ENCODE measurements around the gene DXO. TPM values are rescaled to one million over a fixed set of nuclear protein-coding genes. Genes with fewer than 3 reads are reported as not detected.
"Not testable (repeated sequence)": the region's sequence is repeated elsewhere in the genome, so short reads cannot be mapped to it uniquely, and the experiment has no call there.

DXO gene
- polyA plus RNA-seq, 3 donors = 25.7 to 26.8 (median 26.0) TPM

- not testable (repeated sequence) for DNase-seq (ENCODE audit: low read depth in 3 of 3, low spot score in 2 of 3)
These were observed 39.8 kb downstream of the DXO start for GRCh38 chr6:31932137-31932536.

GRCh38 chr6:31930962-31931361 is 41.0 kb downstream of the DXO start:
- DNase-seq (ENCODE audit: low read depth in 3 of 3, low spot score in 2 of 3) = no peak

- DNase-seq (ENCODE audit: low read depth in 3 of 3, low spot score in 2 of 3) = no peak
These were observed 43.3 kb downstream of the DXO start for GRCh38 chr6:31928672-31928939.

- DNase-seq (ENCODE audit: low read depth in 3 of 3, low spot score in 2 of 3) = no peak
These were observed 43.9 kb downstream of the DXO start for GRCh38 chr6:31927863-31928671.

- no peak for DNase-seq (ENCODE audit: low read depth in 3 of 3, low spot score in 2 of 3)
These were observed 44.6 kb downstream of the DXO start, which contains the start of gene C2 for GRCh38 chr6:31927242-31927862. TSS of gene C2 (plus strand) at chr6:31927717. CDS start at chr6:31927753, 36 bp downstream.

- no peak for DNase-seq (ENCODE audit: low read depth in 3 of 3, low spot score in 2 of 3)
These were observed 49.0 kb downstream of the DXO start for GRCh38 chr6:31922942-31923341.

- DNase-seq (ENCODE audit: low read depth in 3 of 3, low spot score in 2 of 3) = no peak
These were observed 51.1 kb downstream of the DXO start for GRCh38 chr6:31920811-31921210.

Other genes starting within 250 kb of the DXO start
- gene MPIG6B, start 248.8 kb downstream of the DXO start, polyA plus RNA-seq (ENCODE audit: insufficient read length in 3 of 3) = 1 to 10 TPM; 1.1 to 2.3 (median 1.4) TPM
- 100 to 1,000 TPM; 157 to 166 (median 162) TPM for gene DDAH2, start 242.8 kb downstream of the DXO start, polyA plus RNA-seq (ENCODE audit: insufficient read length in 3 of 3)
- 100 to 1,000 TPM; 313 to 334 (median 325) TPM for gene CLIC1, start 235.6 kb downstream of the DXO start, polyA plus RNA-seq (ENCODE audit: insufficient read length in 3 of 3)
- gene MSH5, start 232.1 kb downstream of the DXO start, polyA plus RNA-seq (ENCODE audit: insufficient read length in 3 of 3) = 10 to 100 TPM; 13.8 to 16.7 (median 15.3) TPM
- 1 to 10 TPM; 2.1 to 7.4 (median 6.0) TPM for gene SAPCD1, start 209.5 kb downstream of the DXO start, polyA plus RNA-seq (ENCODE audit: insufficient read length in 3 of 3)
- 1 to 10 TPM; 6.8 to 9.4 (median 8.5) TPM for gene VWA7, start 194.8 kb downstream of the DXO start, polyA plus RNA-seq (ENCODE audit: insufficient read length in 3 of 3)
- gene VARS1, start 176.4 kb downstream of the DXO start, polyA plus RNA-seq (ENCODE audit: insufficient read length in 3 of 3) = 10 to 100 TPM; 57.2 to 59.4 (median 58.1) TPM
- gene LSM2, start 165.2 kb downstream of the DXO start, polyA plus RNA-seq (ENCODE audit: insufficient read length in 3 of 3) = 10 to 100 TPM; 86.8 to 93.1 (median 87.3) TPM
- gene HSPA1L, start 156.9 kb downstream of the DXO start, polyA plus RNA-seq (ENCODE audit: insufficient read length in 3 of 3) = 1 to 10 TPM; 4.1 to 4.3 (median 4.3) TPM
- gene HSPA1A, start 156.6 kb downstream of the DXO start, polyA plus RNA-seq (ENCODE audit: insufficient read length in 3 of 3) = 100 to 1,000 TPM in 1 of 3 donors, 10 to 100 TPM in 2; 83.5 to 115 (median 87.1) TPM
- gene HSPA1B, start 144.4 kb downstream of the DXO start, polyA plus RNA-seq (ENCODE audit: insufficient read length in 3 of 3) = 100 to 1,000 TPM; 112 to 164 (median 134) TPM
- 10 to 100 TPM; 69.0 to 89.7 (median 77.5) TPM for gene NEU1, start 109.3 kb downstream of the DXO start, polyA plus RNA-seq (ENCODE audit: insufficient read length in 3 of 3)
- 10 to 100 TPM; 34.7 to 45.8 (median 43.8) TPM for gene SLC44A4, start 93.1 kb downstream of the DXO start, polyA plus RNA-seq (ENCODE audit: insufficient read length in 3 of 3)
- gene EHMT2, start 74.4 kb downstream of the DXO start, polyA plus RNA-seq (ENCODE audit: insufficient read length in 3 of 3) = 10 to 100 TPM; 67.9 to 74.0 (median 68.5) TPM
- 10 to 100 TPM; 23.5 to 27.3 (median 25.5) TPM for gene ZBTB12, start 70.1 kb downstream of the DXO start, polyA plus RNA-seq (ENCODE audit: insufficient read length in 3 of 3)
- gene C2, start 44.4 kb downstream of the DXO start, polyA plus RNA-seq (ENCODE audit: insufficient read length in 3 of 3) = 1 to 10 TPM; 3.3 to 4.3 (median 4.0) TPM
- 10 to 100 TPM in 1 of 3 donors, 1 to 10 TPM in 2; 5.0 to 17.5 (median 5.7) TPM for gene CFB, start 26.0 kb downstream of the DXO start, polyA plus RNA-seq (ENCODE audit: insufficient read length in 3 of 3)
- 10 to 100 TPM; 90.8 to 94.0 (median 92.7) TPM for gene NELFE, start 13.2 kb downstream of the DXO start, polyA plus RNA-seq (ENCODE audit: insufficient read length in 3 of 3)
- 10 to 100 TPM; 35.7 to 49.2 (median 37.6) TPM for gene SKIC2, start 13.0 kb downstream of the DXO start, polyA plus RNA-seq (ENCODE audit: insufficient read length in 3 of 3)
- gene C4A, start 9.9 kb upstream of the DXO start, polyA plus RNA-seq (ENCODE audit: insufficient read length in 3 of 3) = 10 to 100 TPM; 10.9 to 22.9 (median 13.1) TPM
- gene C4B, start 42.7 kb upstream of the DXO start, polyA plus RNA-seq (ENCODE audit: insufficient read length in 3 of 3) = 10 to 100 TPM; 12.0 to 24.1 (median 14.0) TPM
- gene CYP21A2, start 66.3 kb upstream of the DXO start, polyA plus RNA-seq (ENCODE audit: insufficient read length in 3 of 3) = 1 to 10 TPM in 1 of 3 donors, under 1 TPM in 2; 0.55 to 1.3 (median 0.58) TPM
- 1 to 10 TPM; 2.4 to 2.7 (median 2.5) TPM for gene TNXB, start 137.2 kb upstream of the DXO start, polyA plus RNA-seq (ENCODE audit: insufficient read length in 3 of 3)
- gene ATF6B, start 156.1 kb upstream of the DXO start, polyA plus RNA-seq (ENCODE audit: insufficient read length in 3 of 3) = 10 to 100 TPM; 83.2 to 94.0 (median 84.1) TPM
- gene FKBPL, start 158.2 kb upstream of the DXO start, polyA plus RNA-seq (ENCODE audit: insufficient read length in 3 of 3) = 1 to 10 TPM; 7.0 to 7.5 (median 7.5) TPM
- 1 to 10 TPM; 2.0 to 2.5 (median 2.1) TPM for gene PRRT1, start 179.8 kb upstream of the DXO start, polyA plus RNA-seq (ENCODE audit: insufficient read length in 3 of 3)
- 10 to 100 TPM; 28.5 to 32.0 (median 28.8) TPM for gene PPT2, start 182.0 kb upstream of the DXO start, polyA plus RNA-seq (ENCODE audit: insufficient read length in 3 of 3)
- gene EGFL8, start 192.5 kb upstream of the DXO start, polyA plus RNA-seq (ENCODE audit: insufficient read length in 3 of 3) = 10 to 100 TPM; 13.7 to 16.5 (median 16.3) TPM
- 100 to 1,000 TPM in 1 of 3 donors, 10 to 100 TPM in 2; 93.5 to 106 (median 99.4) TPM for gene AGPAT1, start 203.9 kb upstream of the DXO start, polyA plus RNA-seq (ENCODE audit: insufficient read length in 3 of 3)
- gene RNF5, start 206.3 kb upstream of the DXO start, polyA plus RNA-seq (ENCODE audit: insufficient read length in 3 of 3) = 100 to 1,000 TPM in 1 of 3 donors, 10 to 100 TPM in 2; 93.0 to 113 (median 98.6) TPM
- 10 to 100 TPM in 2 of 3 donors, 1 to 10 TPM in 1; 8.6 to 15.8 (median 10.8) TPM for gene AGER, start 212.1 kb upstream of the DXO start, polyA plus RNA-seq (ENCODE audit: insufficient read length in 3 of 3)
- 100 to 1,000 TPM; 150 to 165 (median 155) TPM for gene PBX2, start 218.1 kb upstream of the DXO start, polyA plus RNA-seq (ENCODE audit: insufficient read length in 3 of 3)
- gene GPSM3, start 220.5 kb upstream of the DXO start, polyA plus RNA-seq (ENCODE audit: insufficient read length in 3 of 3) = 1 to 10 TPM; 7.7 to 9.9 (median 8.4) TPM

All from right renal cortex interstitium (tissue), 3 donors.